HG03469 (cell line): ENCODE data around the gene PGS1.

Source experiments
- ATAC-seq: cut with Tn5 transposase; IDR thresholded peaks from one replicate; pipeline ENCODE4 v1.9.1; 2021; ENCODE audit warnings: mild to moderate bottlenecking, moderate library complexity, moderate number of reproducible peaks; ENCODE audit not compliant: unreplicated experiment

PGS1 gene

GRCh38 chr17:78362232-78362631 lies 16.2 kb upstream of the PGS1 start:
- no peak for ATAC-seq

DNA sequence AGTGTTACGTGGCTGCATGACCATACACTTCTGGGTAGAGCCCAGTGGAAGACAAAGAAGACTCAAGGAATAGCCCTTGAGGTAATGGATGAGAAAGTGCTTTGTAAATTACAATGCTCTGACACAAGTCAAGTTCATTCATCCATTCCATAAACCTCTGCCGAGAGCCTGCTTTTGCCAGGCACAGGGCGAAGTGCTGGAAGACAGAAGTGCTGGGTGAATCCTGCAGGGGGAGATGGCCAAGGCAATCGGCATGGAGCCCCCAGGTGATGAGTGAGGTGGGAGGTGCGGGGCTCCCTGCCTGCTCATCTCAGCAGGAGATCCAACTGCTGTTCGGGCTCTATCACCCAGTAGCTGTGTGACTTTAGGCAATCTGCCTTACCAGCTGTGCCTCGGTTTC lies 15.8 kb upstream of the PGS1 start:
- no peak for ATAC-seq

DNA sequence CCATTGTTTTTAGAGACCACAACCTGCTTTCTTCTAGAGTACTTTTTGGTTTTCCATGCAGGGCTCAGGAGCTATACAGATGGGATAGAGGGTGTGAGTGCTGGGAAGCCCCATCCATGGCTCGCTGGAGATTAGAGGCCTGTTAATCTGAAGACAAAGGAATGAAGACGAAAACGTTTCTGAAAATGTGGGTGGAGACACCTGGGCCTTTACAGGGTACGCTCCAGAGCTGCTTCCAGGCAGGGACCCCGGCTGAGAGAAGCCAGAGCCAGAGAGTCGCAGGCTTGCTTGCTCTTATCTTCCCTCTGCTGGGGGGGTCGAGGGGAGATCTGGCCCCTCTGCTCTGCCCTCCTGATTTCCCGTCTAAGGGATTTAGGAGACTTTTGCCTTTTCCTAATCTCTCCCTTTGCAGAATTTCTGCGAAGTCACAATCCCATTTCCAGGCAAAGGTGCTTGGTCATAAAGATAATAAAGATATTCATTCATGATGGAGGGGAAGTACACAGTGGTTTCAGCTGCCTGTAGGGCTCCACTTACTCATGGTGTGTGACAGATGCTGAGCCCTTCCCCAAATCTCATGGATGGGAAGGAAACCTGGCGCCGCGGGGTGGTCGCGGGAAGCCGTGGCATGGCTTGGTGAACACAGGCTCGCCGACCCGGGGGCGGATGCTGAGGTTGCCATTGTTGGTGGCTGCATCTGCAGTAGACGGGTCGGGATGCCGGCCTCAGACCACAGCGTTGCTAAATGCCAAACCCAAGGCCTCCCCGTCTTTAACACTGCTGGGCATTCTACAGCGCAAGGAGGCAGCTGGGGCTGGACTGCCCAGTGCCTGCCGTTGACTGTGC lies 13.8 kb upstream of the PGS1 start:
- no peak for ATAC-seq

- no peak for ATAC-seq
Observed at GRCh38 chr17:78365561-78366108, 12.8 kb upstream of the PGS1 start.

DNA sequence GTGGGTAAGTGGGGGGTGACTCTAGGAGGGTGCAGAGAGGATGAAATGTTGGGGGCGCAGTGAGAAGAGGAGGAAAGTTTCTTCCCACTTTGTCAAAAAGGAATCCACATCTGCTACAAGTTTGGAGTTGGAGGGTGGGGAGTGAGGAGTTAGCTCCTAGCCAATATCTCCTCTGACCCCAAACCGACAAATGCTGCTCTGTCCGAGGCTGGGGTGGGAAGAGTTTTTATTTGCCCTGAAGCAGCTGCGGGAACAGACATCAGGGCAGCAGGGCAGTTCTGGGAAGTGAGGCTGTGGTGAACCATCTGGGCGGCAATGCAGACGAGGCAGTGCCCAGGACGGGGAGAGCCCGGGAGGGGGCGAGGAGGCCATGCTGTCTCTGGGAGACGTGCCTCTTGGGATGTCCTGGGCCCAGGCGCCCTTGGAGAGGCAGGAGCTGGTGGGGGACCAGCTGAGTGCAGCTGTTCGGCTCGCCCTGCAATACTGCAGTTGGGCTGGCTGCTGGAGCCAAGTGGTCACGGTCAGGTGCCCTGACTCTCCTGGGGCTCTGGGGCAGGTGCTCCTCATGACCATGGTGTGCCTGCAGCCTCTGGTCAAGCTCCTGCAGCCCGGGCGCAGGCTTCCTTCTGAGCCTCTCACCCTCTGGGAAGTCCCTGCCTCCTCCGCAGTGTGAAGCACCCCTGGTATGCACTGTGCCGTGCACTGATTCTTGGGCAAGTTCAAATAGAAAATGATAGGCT lies 12.2 kb upstream of the PGS1 start:
- no peak for ATAC-seq

DNA sequence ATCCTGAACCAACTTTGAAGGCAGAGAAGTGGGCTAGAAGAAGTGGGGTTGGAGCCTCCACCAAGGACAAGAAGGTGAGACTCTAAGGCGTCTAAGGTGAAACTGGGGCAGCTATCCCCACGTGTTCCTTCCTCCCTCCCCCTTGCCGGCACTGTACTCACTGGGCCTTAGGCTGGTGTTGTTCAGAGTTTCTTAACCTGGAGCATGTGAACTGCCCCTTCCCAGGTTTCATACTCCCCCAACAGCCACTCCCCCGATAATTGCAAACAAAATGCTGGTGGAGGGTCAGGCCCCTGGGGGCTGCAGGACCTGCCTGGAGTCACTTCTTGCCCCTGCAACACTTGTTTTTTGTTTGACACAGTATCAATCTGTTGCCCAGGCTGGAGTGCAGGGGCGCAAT lies 11.3 kb upstream of the PGS1 start:
- no peak for ATAC-seq

- no peak for ATAC-seq
Observed at GRCh38 chr17:78368348-78368747, 10.1 kb upstream of the PGS1 start.

GRCh38 chr17:78368854-78369495 lies 9.5 kb upstream of the PGS1 start:
- ATAC-seq: no peak

- ATAC-seq: no peak
Observed at GRCh38 chr17:78369791-78370381, 8.6 kb upstream of the PGS1 start.

- no peak for ATAC-seq
Observed at GRCh38 chr17:78371056-78371455, 7.4 kb upstream of the PGS1 start.

- ATAC-seq: no peak
Observed at GRCh38 chr17:78372841-78373240, 5.6 kb upstream of the PGS1 start.

GRCh38 chr17:78374189-78374588 lies 4.3 kb upstream of the PGS1 start:
- ATAC-seq: no peak

GRCh38 chr17:78374631-78375274 lies 3.7 kb upstream of the PGS1 start:
- ATAC-seq: no peak

GRCh38 chr17:78375401-78376151 lies 2.9 kb upstream of the PGS1 start:
- ATAC-seq: no peak

DNA sequence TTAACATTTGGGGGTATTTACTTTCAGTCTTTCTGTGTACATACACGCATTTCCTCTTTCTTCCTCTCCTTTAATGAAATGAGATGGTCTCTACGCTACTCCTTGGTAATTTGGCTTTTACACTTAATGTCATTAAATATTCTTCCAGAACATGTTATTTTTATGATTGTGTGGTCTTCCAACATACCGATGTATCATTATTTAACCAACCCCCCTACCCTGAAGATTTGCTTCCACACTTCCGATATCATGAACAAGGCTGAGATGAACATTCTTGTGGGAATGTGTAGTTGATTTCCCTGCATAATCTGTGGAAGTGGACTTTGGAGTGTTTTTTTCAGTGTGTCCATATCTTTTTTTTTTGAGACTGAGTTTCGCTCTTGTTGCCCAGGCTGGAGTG lies 2.3 kb upstream of the PGS1 start:
- no peak for ATAC-seq

DNA sequence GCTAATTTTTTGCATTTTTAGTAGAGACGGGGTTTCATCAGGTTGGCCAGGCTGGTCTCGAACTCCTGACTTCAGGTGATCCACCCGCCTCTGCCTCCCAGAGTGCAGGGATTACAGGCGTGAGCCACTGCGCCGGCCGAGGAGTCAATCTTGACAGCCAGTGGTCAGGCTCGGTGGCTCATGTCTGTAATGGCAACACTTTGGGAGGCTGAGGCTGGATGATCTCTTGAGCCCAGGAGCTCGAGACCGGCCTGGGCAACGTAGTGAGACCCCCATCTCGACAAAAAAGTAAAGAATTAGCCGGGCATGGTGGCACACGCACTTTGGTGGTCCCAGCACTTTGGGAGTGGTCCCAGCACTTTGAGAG lies 608 bp upstream of the PGS1 start:
- ATAC-seq: no peak

DNA sequence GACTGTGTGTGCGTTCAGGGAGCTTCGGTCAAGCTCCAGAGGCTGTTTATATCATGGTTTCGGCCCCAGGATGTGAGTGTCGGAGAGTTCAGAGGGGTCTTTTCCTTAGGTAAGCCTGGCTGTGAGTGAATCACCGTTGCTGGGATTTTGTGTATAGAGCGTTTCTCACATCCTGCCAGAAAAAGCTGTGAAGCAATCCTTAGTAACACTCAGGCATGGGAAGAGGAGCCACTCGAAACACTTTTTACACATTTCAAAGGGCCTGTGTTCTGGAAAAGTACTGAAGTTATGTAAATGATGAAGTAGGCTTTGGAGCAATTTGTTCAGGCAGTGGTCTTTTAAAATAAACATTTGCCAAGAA lies 662 bp downstream of the PGS1 start:
- no peak for ATAC-seq

- ATAC-seq: no peak
Observed at GRCh38 chr17:78380370-78380769, 1.9 kb downstream of the PGS1 start.

DNA sequence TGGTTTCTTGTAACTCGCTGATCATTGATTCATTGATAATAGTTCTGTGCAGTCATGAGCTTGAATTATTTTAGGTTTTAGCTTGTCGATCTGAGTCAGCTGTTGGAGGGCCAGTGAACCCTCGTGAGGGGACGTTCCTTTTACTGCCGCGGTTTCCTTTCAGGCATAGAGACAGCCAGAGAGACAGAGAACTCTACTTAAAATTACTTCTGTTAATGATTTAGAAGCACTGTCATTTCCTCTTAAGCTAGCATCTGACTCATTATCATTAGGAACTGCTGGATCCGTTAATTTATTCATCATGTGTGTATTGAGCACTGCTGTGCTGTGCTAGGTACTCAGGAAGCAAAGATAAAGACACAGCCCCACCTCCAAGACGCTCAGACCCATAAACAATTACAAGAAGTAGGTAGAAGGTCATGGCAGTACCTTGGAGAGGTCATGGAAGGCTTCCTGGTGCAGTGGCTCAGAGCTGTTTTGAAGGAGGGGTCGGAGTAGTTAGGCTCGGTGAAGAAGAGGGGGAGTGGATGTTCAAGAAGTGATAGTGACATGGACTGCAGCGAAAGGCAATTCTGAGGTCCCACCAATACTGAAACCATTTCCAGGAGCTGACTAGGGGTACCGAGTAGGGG lies 3.3 kb downstream of the PGS1 start:
- no peak for ATAC-seq
